ENCODE results near the gene PTGDS. TPM values are rescaled to one million over a fixed set of nuclear protein-coding genes. Genes with fewer than 3 reads are reported as not detected.

The PTGDS gene
- total and polyA plus RNA-seq, 4 donors: 0.23 to 15.2 (median 6.4) TPM

- H3K9ac ChIP-seq (ENCODE audit: low read depth in 1 of 2, low read length in 2 of 2): no peak overlapping the region
- peaks cover 2 to 43% (median 19%) of the 10 kb centered on the region in 4 donors for H3K36me3 ChIP-seq (ENCODE audit: control insufficient read depth in 4 of 4, insufficient read depth in 3 of 4, low read depth in 1 of 4, low read length in 3 of 4)
- H3K9me3 ChIP-seq (ENCODE audit: control insufficient read depth in 4 of 4, low read length in 3 of 4): no peaks in the 10 kb centered on the region
- H3K4me3 ChIP-seq (ENCODE audit: low read depth in 1 of 3, low read length in 3 of 3): no peak overlapping the region
- no peak for DNase-seq (ENCODE audit: low spot score)
- TF ChIP-seq SP1 (IDR thresholded peaks at IDR 0.05): no peak
- TF ChIP-seq GABPA (IDR thresholded peaks at IDR 0.05 in 1 of 2, conservative IDR thresholded peaks at IDR 0.05 in 1 of 2): no peak
- no peak for TF ChIP-seq MAX (IDR thresholded peaks at IDR 0.05)
- TF ChIP-seq EGR1 (IDR thresholded peaks at IDR 0.05; ENCODE audit: low read depth in 2 of 2): no peak
- 97% methylated on average over 25 of the region's 25 CpGs for WGBS
- H3K27me3 ChIP-seq (ENCODE audit: control insufficient read depth in 4 of 4, insufficient read depth in 4 of 4, low read length in 3 of 4): no peaks in the 10 kb centered on the region
- no peaks in the 10 kb centered on the region for H3K4me1 ChIP-seq (ENCODE audit: control insufficient read depth in 4 of 4, insufficient read depth in 4 of 4, low read length in 3 of 4)
- no peak overlapping the region for H3K27ac ChIP-seq (ENCODE audit: low read depth in 1 of 2, low read length in 2 of 2)
Observed at GRCh38 chr9:137015540-137015930, 38.2 kb downstream of the PTGDS start.

- H3K4me3 ChIP-seq (ENCODE audit: low read depth in 1 of 3, low read length in 3 of 3): no peak overlapping the region
- no peaks in the 10 kb centered on the region for H3K9me3 ChIP-seq (ENCODE audit: control insufficient read depth in 4 of 4, low read length in 3 of 4)
- TF ChIP-seq EGR1 (IDR thresholded peaks at IDR 0.05; ENCODE audit: low read depth in 2 of 2): no peak
- no peak for TF ChIP-seq HNF4G (IDR thresholded peaks at IDR 0.05)
- no peak for TF ChIP-seq SP1 (IDR thresholded peaks at IDR 0.05)
- no peak for TF ChIP-seq FOXA2 (IDR thresholded peaks at IDR 0.05)
- TF ChIP-seq JUND (IDR thresholded peaks at IDR 0.05): no peak
- no peak for TF ChIP-seq RAD21 (IDR thresholded peaks at IDR 0.05)
- TF ChIP-seq MAX (IDR thresholded peaks at IDR 0.05): no peak
- no peak for TF ChIP-seq GABPA (IDR thresholded peaks at IDR 0.05 in 1 of 2, conservative IDR thresholded peaks at IDR 0.05 in 1 of 2)
- TF ChIP-seq FOXA1 (IDR thresholded peaks at IDR 0.05): no peak
- TF ChIP-seq REST (IDR thresholded peaks at IDR 0.05): no peak
- TF ChIP-seq RXRA (IDR thresholded peaks at IDR 0.05): no peak
- no peak for TF ChIP-seq TAF1 (conservative IDR thresholded peaks at IDR 0.05)
- H3K4me1 ChIP-seq (ENCODE audit: control insufficient read depth in 4 of 4, insufficient read depth in 4 of 4, low read length in 3 of 4): no peaks in the 10 kb centered on the region
- H3K36me3 ChIP-seq (ENCODE audit: control insufficient read depth in 4 of 4, insufficient read depth in 3 of 4, low read depth in 1 of 4, low read length in 3 of 4): peaks cover 2 to 43% (median 19%) of the 10 kb centered on the region in 4 donors
- DNase-seq (ENCODE audit: low spot score): no peak
- WGBS: 97% methylated on average over 21 of the region's 21 CpGs
- H3K27ac ChIP-seq (ENCODE audit: low read depth in 1 of 2, low read length in 2 of 2): no peak overlapping the region
- no peak overlapping the region for H3K9ac ChIP-seq (ENCODE audit: low read depth in 1 of 2, low read length in 2 of 2)
- no peaks in the 10 kb centered on the region for H3K27me3 ChIP-seq (ENCODE audit: control insufficient read depth in 4 of 4, insufficient read depth in 4 of 4, low read length in 3 of 4)
Observed at GRCh38 chr9:137015976-137016375, 38.7 kb downstream of the PTGDS start.

- TF ChIP-seq MAX (IDR thresholded peaks at IDR 0.05) (no peak), HNF4A (conservative IDR thresholded peaks at IDR 0.05) (no peak), ZBTB33 (IDR thresholded peaks at IDR 0.05) (no peak), HNF4G (IDR thresholded peaks at IDR 0.05) (no peak), TAF1 (conservative IDR thresholded peaks at IDR 0.05) (no peak), FOXA1 (IDR thresholded peaks at IDR 0.05) (no peak), RXRA (IDR thresholded peaks at IDR 0.05) (no peak)
- H3K27ac ChIP-seq (ENCODE audit: low read depth in 1 of 2, low read length in 2 of 2): no peak overlapping the region
- DNase-seq (ENCODE audit: low spot score): no peak
- H3K4me1 ChIP-seq (ENCODE audit: control insufficient read depth in 4 of 4, insufficient read depth in 4 of 4, low read length in 3 of 4): no peaks in the 10 kb centered on the region
- no peak overlapping the region for H3K4me3 ChIP-seq (ENCODE audit: low read depth in 1 of 3, low read length in 3 of 3)
- no peaks in the 10 kb centered on the region for H3K9me3 ChIP-seq (ENCODE audit: control insufficient read depth in 4 of 4, low read length in 3 of 4)
- H3K27me3 ChIP-seq (ENCODE audit: control insufficient read depth in 4 of 4, insufficient read depth in 4 of 4, low read length in 3 of 4): no peaks in the 10 kb centered on the region
- 98% methylated on average over 16 of the region's 16 CpGs for WGBS
- H3K36me3 ChIP-seq (ENCODE audit: control insufficient read depth in 4 of 4, insufficient read depth in 3 of 4, low read depth in 1 of 4, low read length in 3 of 4): peaks cover 2 to 40% (median 19%) of the 10 kb centered on the region in 4 donors
- no peak overlapping the region for H3K9ac ChIP-seq (ENCODE audit: low read depth in 1 of 2, low read length in 2 of 2)
Observed at GRCh38 chr9:137016436-137016835, 39.1 kb downstream of the PTGDS start.
